Testis (tissue), 2 donors: ENCODE data around the gene STAP1.

Source experiments
- CTCF ChIP-seq, 3 experiments: fragments of 450-650 bp in 2 of 3; fragments of 200-600 bp in 1 of 3; sonication (generic) in 1 of 3; IDR thresholded peaks; one replicate each; pipeline ENCODE4 v1.5.1; 2016 to 2019; ENCODE audit warnings: antibody characterized with exemption in 3 of 3, mild to moderate bottlenecking in 2 of 3, moderate library complexity in 1 of 3
- POLR2A ChIP-seq: fragments of 450-650 bp; IDR thresholded peaks from one replicate; pipeline ENCODE4 v1.6.1; 2017; ENCODE audit warnings: antibody characterized with exemption, mild to moderate bottlenecking, moderate library complexity

- no peak for TF ChIP-seq CTCF (IDR thresholded peaks at IDR 0.05)
- no peak for TF ChIP-seq POLR2A
Measured at GRCh38 chr4:67604749-67605148, 46.2 kb downstream of the STAP1 start.
